H1 (cell line): Measurements from ENCODE around the gene FGF2. TPM values are rescaled to one million over a fixed set of nuclear protein-coding genes. Genes with fewer than 3 reads are reported as not detected.
A peak's percentile ranks its signal among the peaks of the same experiment; 100 is the strongest.

ENCODE experiments used
- CTCF ChIA-PET: fragments of 300-600 bp; sonication (Branson Sonifier 250); formaldehyde crosslinking; loops from one replicate; lab custom pipeline; 2021; ENCODE audit not compliant: partially characterized antibody; lab: Charles Lee
- POLR2A ChIA-PET: fragments of 300-600 bp; sonication (Branson Sonifier 250); formaldehyde crosslinking; loops from one replicate; lab custom pipeline; 2021; ENCODE audit warnings: inconsistent platforms; ENCODE audit not compliant: partially characterized antibody; lab: Charles Lee
- DNase-seq, 2 experiments: peaks; one replicate each; pipeline versions ENCODE4 v3.0.0 to v3.0.0-alpha.2; 2010 to 2022; ENCODE audit warnings: low spot score in 2 of 2, low read depth in 1 of 2, mixed read lengths in 1 of 2
- FAIRE-seq: peaks from 2 replicates; lab custom pipeline; 2011; peaks lifted over from hg19 to GRCh38; lab: Jason Lieb, UNC
- H2AFZ ChIP-seq: 2 replicates; pipeline ENCODE4 v1.8.1; 2012; ENCODE audit warnings: low read length, inconsistent platforms
- H2AK5ac ChIP-seq: 2 replicates; pipeline ENCODE4 v1.6.1; 2013; ENCODE audit warnings: low read depth, low read length
- H2BK120ac ChIP-seq: replicated peaks from 2 replicates; pipeline ENCODE3; 2013; ENCODE audit warnings: low read depth, low read length, inconsistent platforms
- H2BK12ac ChIP-seq: 2 replicates; pipeline ENCODE4 v1.6.1; 2013; ENCODE audit warnings: low read depth, low read length
- H2BK15ac ChIP-seq: 2 replicates; pipeline ENCODE4 v1.6.1; 2013; ENCODE audit warnings: low read length
- H2BK20ac ChIP-seq: 2 replicates; pipeline ENCODE4 v1.6.1; 2013; ENCODE audit warnings: low read length
- H2BK5ac ChIP-seq: 2 replicates; pipeline ENCODE4 v1.6.1; 2013; ENCODE audit warnings: low read depth, low read length
- H3K14ac ChIP-seq: 2 replicates; pipeline ENCODE4 v1.6.1; 2013; ENCODE audit warnings: inconsistent platforms; ENCODE audit not compliant: insufficient read length
- H3K18ac ChIP-seq: 2 replicates; pipeline ENCODE4 v1.6.1; 2013; ENCODE audit warnings: low read length; ENCODE audit errors: extremely low read depth
- H3K23ac ChIP-seq: 2 replicates; pipeline ENCODE4 v1.6.1; 2013; ENCODE audit warnings: inconsistent platforms; ENCODE audit not compliant: insufficient read length
- H3K23me2 ChIP-seq: 2 replicates; pipeline ENCODE4 v1.6.1; 2013; ENCODE audit warnings: low read depth, low read length
- H3K27ac ChIP-seq: 2 replicates; pipeline ENCODE4 v1.6.1; 2011; ENCODE audit warnings: low read depth, low read length, inconsistent platforms
- H3K27me3 ChIP-seq, 4 experiments: replicated peaks in 1 of 4; 1 replicate in 1 of 4; 2 replicates in 3 of 4; pipeline versions ENCODE4 v1.6.1 to v1.8.1; 2011 to 2013; ENCODE audit warnings: low read length in 3 of 4, mild to moderate bottlenecking in 3 of 4, inconsistent platforms in 2 of 4, mixed read lengths in 2 of 4, moderate library complexity in 1 of 4; ENCODE audit not compliant: control insufficient read depth in 3 of 4, insufficient read depth in 3 of 4; ENCODE audit errors: extremely low read depth in 1 of 4
- H3K36me3 ChIP-seq, 4 experiments: 2 replicates each; pipeline versions ENCODE4 v1.6.1 to v1.8.1; 2011 to 2013; ENCODE audit warnings: mild to moderate bottlenecking in 4 of 4, low read length in 3 of 4, moderate library complexity in 2 of 4, control low read depth in 1 of 4, inconsistent platforms in 1 of 4; ENCODE audit not compliant: insufficient read depth in 4 of 4, control insufficient read depth in 2 of 4
- H3K4ac ChIP-seq: replicated peaks from 2 replicates; pipeline ENCODE3; 2013; ENCODE audit warnings: low read length, low read depth, mixed read lengths, inconsistent platforms; ENCODE audit not compliant: insufficient read length
- H3K4me1 ChIP-seq, 4 experiments: replicated peaks in 1 of 4; 1 replicate in 1 of 4; 2 replicates in 3 of 4; pipeline versions ENCODE4 v1.6.1 to v1.8.1; 2011 to 2013; ENCODE audit warnings: low read length in 3 of 4, inconsistent platforms in 2 of 4, mixed read lengths in 1 of 4; ENCODE audit not compliant: insufficient read depth in 4 of 4, control insufficient read depth in 3 of 4
- H3K4me2 ChIP-seq, 2 experiments: 2 replicates each; pipeline versions ENCODE4 v1.6.1 to v1.8.1; 2011 to 2013; ENCODE audit warnings: low read depth in 2 of 2, low read length in 2 of 2, control low read depth in 1 of 2, inconsistent platforms in 1 of 2, mild to moderate bottlenecking in 1 of 2; ENCODE audit not compliant: insufficient read depth in 1 of 2
- H3K4me3 ChIP-seq, 4 experiments: fragments of 200-600, 300-600 bp in 1 of 4; sonication (generic), shearing (Covaris generic), sonication (Bioruptor Twin) in 1 of 4; 2 replicates each; pipeline versions ENCODE4 v1.5.1 to v1.8.1; 2011 to 2016; ENCODE audit warnings: low read length in 4 of 4, low read depth in 3 of 4, control low read depth in 2 of 4, inconsistent platforms in 2 of 4, mild to moderate bottlenecking in 2 of 4, mixed read lengths in 1 of 4, moderate library complexity in 1 of 4; ENCODE audit not compliant: insufficient read depth in 2 of 4; ENCODE audit errors: extremely low read depth in 1 of 4
- H3K56ac ChIP-seq: replicated peaks from 2 replicates; pipeline ENCODE3; 2013; ENCODE audit warnings: low read depth, mild to moderate bottlenecking, mixed read lengths, low read length, inconsistent platforms; ENCODE audit not compliant: insufficient read length
- H3K79me1 ChIP-seq: 2 replicates; pipeline ENCODE4 v1.6.1; 2013; ENCODE audit warnings: low read depth, low read length, control low read depth
- H3K79me2 ChIP-seq, 2 experiments: 2 replicates each; pipeline versions ENCODE4 v1.6.1 to v1.8.1; 2012 to 2013; ENCODE audit warnings: low read length in 2 of 2, mild to moderate bottlenecking in 2 of 2, inconsistent platforms in 1 of 2; ENCODE audit not compliant: insufficient read depth in 2 of 2, control insufficient read depth in 1 of 2
- H3K9ac ChIP-seq, 4 experiments: replicated peaks in 1 of 4; 1 replicate in 1 of 4; 2 replicates in 3 of 4; pipeline versions ENCODE4 v1.6.1 to v1.8.1; 2011 to 2013; ENCODE audit warnings: low read depth in 3 of 4, low read length in 3 of 4, control low read depth in 2 of 4, mild to moderate bottlenecking in 2 of 4, moderate library complexity in 2 of 4, inconsistent platforms in 1 of 4; ENCODE audit errors: extremely low read depth in 1 of 4
- H3K9me3 ChIP-seq, 2 experiments: 2 replicates each; pipeline versions ENCODE4 v1.6.1 to v1.8.1; 2012 to 2013; ENCODE audit warnings: mild to moderate bottlenecking in 2 of 2, moderate library complexity in 2 of 2, control low read depth in 1 of 2, inconsistent platforms in 1 of 2, low read depth in 1 of 2, low read length in 1 of 2, mixed read lengths in 1 of 2; ENCODE audit not compliant: insufficient read depth in 2 of 2
- H4K20me1 ChIP-seq, 2 experiments: replicated peaks in 1 of 2; 2 replicates each; pipeline versions ENCODE3 to v1.8.1; 2011 to 2013; ENCODE audit warnings: inconsistent platforms in 2 of 2, low read length in 2 of 2, mild to moderate bottlenecking in 1 of 2; ENCODE audit not compliant: insufficient read depth in 2 of 2, control insufficient read depth in 1 of 2
- H4K5ac ChIP-seq: 2 replicates; pipeline ENCODE4 v1.6.1; 2013; ENCODE audit warnings: low read length, low read depth, mixed read lengths, inconsistent platforms; ENCODE audit not compliant: insufficient read length
- H4K8ac ChIP-seq: 2 replicates; pipeline ENCODE4 v1.8.0; 2013; ENCODE audit warnings: mild to moderate bottlenecking, moderate library complexity, low read length, inconsistent platforms; ENCODE audit not compliant: insufficient read depth; ENCODE audit errors: extremely low read depth
- H4K91ac ChIP-seq: replicated peaks from 2 replicates; pipeline ENCODE3; 2013; ENCODE audit warnings: low read length, mixed read lengths, inconsistent platforms; ENCODE audit not compliant: insufficient read length
- POLR2A ChIP-seq, 2 experiments: IDR thresholded peaks; 1 replicate in 1 of 2; 2 replicates in 1 of 2; pipeline ENCODE4 v1.6.1; 2011; ENCODE audit warnings: low read depth in 2 of 2, low read length in 2 of 2, mild to moderate bottlenecking in 2 of 2; ENCODE audit errors: control extremely low read depth in 1 of 2
- POLR2AphosphoS5 ChIP-seq: IDR thresholded peaks from 2 replicates; pipeline ENCODE4 v1.6.1; 2011; ENCODE audit warnings: low read depth, low read length
- TCF12 ChIP-seq: IDR thresholded peaks from 2 replicates; pipeline ENCODE4 v1.6.1; 2011; ENCODE audit warnings: low read depth, mild to moderate bottlenecking, low read length
- WGBS, 2 experiments: shearing (Covaris generic) in 1 of 2; methylation state at CpG; one replicate each; pipeline versions ENCODE4 v1.1.6 to v1.1.7; 2013 to 2015; ENCODE audit warnings: low lambda C conversion rate in 2 of 2, mixed read lengths in 2 of 2, inconsistent platforms in 1 of 2, low coverage in 1 of 2, missing lambda C conversion rate in 1 of 2; ENCODE audit not compliant: insufficient replicate concordance in 2 of 2, insufficient coverage in 1 of 2, insufficient read length in 1 of 2; ENCODE audit errors: extremely low coverage in 1 of 2, missing lambda C conversion rate in 1 of 2; 5-methylcytosine and 5-hydroxymethylcytosine counted together
- polyA plus RNA-seq, 7 experiments: library from polyadenylated mRNA; depleted of rRNA in 3 of 7; stranded (reverse) in 5 of 7; unstranded in 2 of 7; fragments of >200 nt in 5 of 7; fragments of 200-250 nt in 2 of 7; gene quantifications; 1 replicate in 5 of 7; 2 replicates in 1 of 7; 4 replicates in 1 of 7; pipeline versions ENCODE4 v1.2.1 to v1.2.3, GENCODE V29; 2011 to 2013; ENCODE audit warnings: missing spikeins in 2 of 7, mixed read lengths in 2 of 7
- total RNA-seq: library from RNA; stranded (reverse); fragmentation: NEBNext Ultra II Directional; extraction: Animal tissue kit (Norgen Biotek cat#: 25700); gene quantifications from 2 replicates; pipeline ENCODE4 v1.2.1, GENCODE V29; 2021

The FGF2 gene
- total and polyA plus RNA-seq, 2 of the 8 experiments (the other 6 are each of a cell fraction or from before 2014, with no cell fraction given), result 23.4 to 145 TPM

- Histone ChIP-seq H2BK20ac (no peak overlapping the region), H3K4me2 (no peak overlapping the region), H3K79me2 (peaks cover 0 to 12% of the 10 kb centered on the region in 2 experiments; a peak in 2 of 4 replicates), H2BK120ac (no peak overlapping the region), H3K18ac (no peak overlapping the region), H4K8ac (no peak overlapping the region), H3K56ac (no peak overlapping the region), H2AK5ac (no peak overlapping the region), H2BK15ac (no peak overlapping the region), H3K23ac (no peak overlapping the region), H2BK12ac (no peak overlapping the region), H3K9ac (no peak overlapping the region), H3K79me1 (peaks cover 2% of the 10 kb centered on the region; the same call in 1 of the 2 replicates), H2BK5ac (no peak overlapping the region), H3K4ac (no peak overlapping the region), H2AFZ (no peak overlapping the region), H3K9me3 (no peaks in the 10 kb centered on the region), H4K5ac (no peak overlapping the region), H3K27ac (no peak overlapping the region), H3K14ac (no peak overlapping the region), H3K23me2 (no peaks in the 10 kb centered on the region), H3K27me3 (peaks cover 0 to 2% (median 0%) of the 10 kb centered on the region in 4 experiments; a peak in 1 of 7 replicates), H3K4me3 (no peak overlapping the region), H3K4me1 (no peaks in the 10 kb centered on the region), H4K91ac (no peak overlapping the region), H4K20me1 (peaks cover 3 to 5% of the 10 kb centered on the region in 2 experiments), H3K36me3 (peaks cover 0 to 66% (median 20%) of the 10 kb centered on the region in 4 experiments; a peak in 6 of 8 replicates)
- WGBS, 2 experiments, result 94% methylated on average over 1 of the region's 1 CpG; no CpG with 5 or more reads in 1 of the 2 experiments
- CTCF ChIA-PET, result interaction anchor here (0.6 to 1.6 kb wide), 6 partner anchors 16 to 175 kb away, joined by 3 to 5 read pairs (median 3); no protein-coding TSS in a partner anchor
- TF ChIP-seq POLR2A (IDR thresholded peaks at IDR 0.05; ENCODE audit: control extremely low read depth in 1 of 2, low read depth in 2 of 2, low read length in 2 of 2) (0 out of 3 replicates have a peak, but pooled peaks of 1 of the 2 experiments have one; percentile 19), POLR2AphosphoS5 (peak; percentile 73), TCF12 (no peak)
- FAIRE-seq (no peak), DNase-seq (no peak)
- POLR2A ChIA-PET, result interaction anchor here (0.9 to 1.6 kb wide), 5 partner anchors 8 to 164 kb away, joined by 3 read pairs; partner anchors contain the start of gene BBS12
These were observed 69.6 kb downstream of the FGF2 start for GRCh38 chr4:122896270-122896669.
